Naive thymus-derived CD8-positive, alpha-beta T cell (primary cell): ENCODE measurements around the gene SPNS2. TPM values are rescaled to one million over a fixed set of nuclear protein-coding genes. Genes with fewer than 3 reads are reported as not detected.

Experiments used
- ATAC-seq, 2 donors: fragments of 150-1000 bp; cut with Tn5 transposase in 1 of 2; sonication (Bioruptor Pico), chemical (Tn5 transposase) in 1 of 2; 1 replicate in 1 of 2; 2 replicates in 1 of 2; pipeline ENCODE4 v1.10.0; 2021; ENCODE audit warnings: mild to moderate bottlenecking in 2 of 2, moderate library complexity in 2 of 2
- POLR2A ChIA-PET: fragments of 350-600 bp; sonication (Branson Sonifier 250); formaldehyde crosslinking; loops from one replicate; lab custom pipeline; 2021; ENCODE audit warnings: antibody characterized with exemption; lab: Charles Lee
- DNase-seq, 10 donors: peaks; one replicate each; pipeline versions ENCODE4 v3.0.0 to v3.0.0-alpha.2; 2020 to 2022
- H3K27ac Mint-ChIP-seq, 10 donors: one replicate each; pipeline ENCODE4 v1.8.0; 2020 to 2022; ENCODE audit warnings: mild to moderate bottlenecking in 10 of 10, mixed read lengths in 10 of 10, moderate library complexity in 4 of 10, inconsistent platforms in 1 of 10
- H3K27me3 Mint-ChIP-seq, 5 donors: one replicate each; pipeline ENCODE4 v1.8.0; 2021 to 2022; ENCODE audit warnings: mixed read lengths in 5 of 5
- H3K36me3 Mint-ChIP-seq, 3 donors: one replicate each; pipeline ENCODE4 v1.8.0; 2020 to 2022; ENCODE audit warnings: mixed read lengths in 3 of 3, mild to moderate bottlenecking in 2 of 3, inconsistent platforms in 1 of 3
- H3K4me1 Mint-ChIP-seq, 4 donors: one replicate each; pipeline ENCODE4 v1.8.0; 2021 to 2022; ENCODE audit warnings: mixed read lengths in 4 of 4
- H3K4me3 Mint-ChIP-seq, 10 donors: one replicate each; pipeline ENCODE4 v1.8.0; 2020 to 2022; ENCODE audit warnings: mild to moderate bottlenecking in 10 of 10, mixed read lengths in 10 of 10, moderate library complexity in 6 of 10, inconsistent platforms in 1 of 10
- H3K9me3 Mint-ChIP-seq, 9 donors: one replicate each; pipeline ENCODE4 v1.8.0; 2020 to 2022; ENCODE audit warnings: mixed read lengths in 9 of 9, mild to moderate bottlenecking in 3 of 9, inconsistent platforms in 1 of 9, moderate library complexity in 1 of 9
- polyA plus RNA-seq, 3 donors: library from polyadenylated mRNA; unstranded; fragments of 300-500 nt; fragmentation: Illumina TruSeq; gene quantifications; one replicate each; pipeline ENCODE4 v1.2.3, GENCODE V29; 2021
- total RNA-seq, 8 experiments: library from RNA in 2 of 8; stranded (reverse) in 2 of 8; gene quantifications; one replicate each; pipeline ENCODE4 v1.2.3 and lab custom pipeline; 2021 to 2026

SPNS2 gene
- total and polyA plus RNA-seq, 5 experiments from 2014 or later = 0.44 to 0.63 (median 0.53) TPM

DNA sequence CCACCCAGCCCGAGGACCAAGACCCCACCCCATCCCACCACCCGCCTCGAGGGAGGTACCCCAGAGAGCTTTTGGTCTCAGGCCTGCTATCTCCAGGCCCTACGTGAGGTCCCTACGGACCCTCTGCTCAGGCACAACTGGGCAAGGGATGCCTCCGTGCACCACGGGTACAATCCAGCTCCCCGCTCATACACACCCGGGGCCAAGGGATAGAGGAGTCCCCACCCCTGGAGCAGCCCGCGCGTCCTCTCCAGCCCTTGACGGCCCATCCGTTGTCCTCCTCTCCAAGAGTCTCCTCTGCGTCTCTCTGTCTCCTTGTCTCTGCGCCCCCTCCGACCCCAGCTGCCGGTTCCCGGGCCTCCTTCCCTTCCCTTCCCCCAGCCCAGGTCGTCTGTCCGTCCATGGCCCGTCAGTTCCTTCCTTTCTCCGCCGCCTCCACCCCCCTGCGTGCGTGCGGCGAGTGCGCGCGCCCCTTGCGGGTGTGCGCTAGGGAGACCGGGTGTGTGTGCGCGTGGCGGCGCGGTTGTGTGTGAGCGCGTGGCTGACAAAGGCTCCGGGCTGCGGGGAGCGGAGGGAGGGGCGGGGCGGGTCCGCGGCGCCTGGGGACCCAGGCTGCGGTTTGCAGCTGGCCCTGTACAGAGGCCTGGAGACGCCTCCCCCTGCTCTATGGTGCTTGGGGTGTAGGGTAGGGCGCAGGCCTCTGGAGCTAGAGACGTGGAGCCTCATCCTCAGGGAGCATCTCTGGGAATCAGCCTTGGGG lies 930 bp downstream of the SPNS2 start:
- Mint-ChIP-seq H3K4me1 (peaks cover 18 to 37% (median 31%) of the 10 kb centered on the region in 4 donors), H3K27ac (peak overlapping the region in 5 of 10 donors; percentile 20 to 78 (median 73)), H3K27me3 (peaks cover 3 to 23% (median 18%) of the 10 kb centered on the region in 5 donors), H3K9me3 (no peaks in the 10 kb centered on the region), H3K36me3 (no peaks in the 10 kb centered on the region), H3K4me3 (peak overlapping the region; percentile 80 to 93 (median 87))
- POLR2A ChIA-PET = interaction anchor here (1.4 to 2.7 kb wide), 5 partner anchors 9 to 356 kb away, joined by 3 to 18 read pairs (median 5); partner anchors contain the start of genes CYB5D2, MYBBP1A and ZZEF1
- ATAC-seq = peak; percentile 31
- peak in 6 of 10 donors; percentile 20 to 41 (median 32) for DNase-seq

DNA sequence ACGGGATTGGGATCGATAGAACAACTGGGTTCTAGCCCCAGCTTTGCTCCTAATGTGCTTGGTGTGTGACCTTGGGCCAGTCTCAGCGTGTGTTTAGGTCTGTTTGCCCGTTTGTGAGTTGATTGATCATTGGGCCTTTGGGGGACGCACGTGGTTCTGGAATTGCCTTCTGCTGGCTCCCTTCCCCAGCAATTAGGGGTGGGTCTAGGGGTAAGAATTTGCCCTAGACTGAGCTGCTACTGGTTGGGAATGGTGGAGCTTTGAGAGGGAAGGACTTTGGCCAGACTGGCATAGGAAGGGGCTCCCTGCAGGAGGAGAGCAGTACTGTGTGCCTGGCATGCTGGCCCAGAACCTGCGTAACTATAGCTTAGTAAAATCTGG lies 1.5 kb downstream of the SPNS2 start:
- DNase-seq (no peak), ATAC-seq (no peak)
- peak overlapping the region; percentile 52 to 93 (median 82) for H3K4me3 Mint-ChIP-seq
- H3K36me3 Mint-ChIP-seq = no peaks in the 10 kb centered on the region
- peak overlapping the region in 2 of 10 donors; percentile 22 to 78 for H3K27ac Mint-ChIP-seq
- no peaks in the 10 kb centered on the region for H3K9me3 Mint-ChIP-seq
- H3K4me1 Mint-ChIP-seq = peaks cover 23 to 43% (median 37%) of the 10 kb centered on the region in 4 donors
- H3K27me3 Mint-ChIP-seq = peaks cover 3 to 23% (median 18%) of the 10 kb centered on the region in 5 donors
- POLR2A ChIA-PET = interaction anchor here (1.0 to 2.7 kb wide), 5 partner anchors 9 to 357 kb away, joined by 3 to 18 read pairs (median 5); partner anchors contain the start of genes CYB5D2 and ZZEF1

GRCh38 chr17:4501295-4501949 lies 2.7 kb downstream of the SPNS2 start:
- H3K27ac Mint-ChIP-seq = no peak overlapping the region
- H3K4me1 Mint-ChIP-seq = peaks cover 23 to 44% (median 39%) of the 10 kb centered on the region in 4 donors
- H3K27me3 Mint-ChIP-seq = peaks cover 3 to 24% (median 18%) of the 10 kb centered on the region in 5 donors
- DNase-seq (no peak), ATAC-seq (no peak)
- H3K9me3 Mint-ChIP-seq = no peaks in the 10 kb centered on the region
- peak overlapping the region in 2 of 10 donors; percentile 20 to 39 for H3K4me3 Mint-ChIP-seq
- H3K36me3 Mint-ChIP-seq = no peaks in the 10 kb centered on the region
- POLR2A ChIA-PET = interaction anchor here (1.0 to 1.8 kb wide), 3 partner anchors 8 to 20 kb away, joined by 3 to 5 read pairs (median 4); no protein-coding TSS in a partner anchor

- ATAC-seq (no peak), DNase-seq (no peak)
- Mint-ChIP-seq H3K27ac (peak overlapping the region in 1 of 10 donors; percentile 39), H3K36me3 (no peaks in the 10 kb centered on the region), H3K4me3 (no peak overlapping the region), H3K9me3 (no peaks in the 10 kb centered on the region), H3K27me3 (peaks cover 3 to 24% (median 18%) of the 10 kb centered on the region in 5 donors), H3K4me1 (peaks cover 25 to 45% (median 41%) of the 10 kb centered on the region in 4 donors)
- POLR2A ChIA-PET = interaction anchor here (1.1 kb wide), 1 partner anchor 17 kb away, joined by 3 read pairs; no protein-coding TSS in a partner anchor
Observed at GRCh38 chr17:4502466-4503154, 3.9 kb downstream of the SPNS2 start.

- ATAC-seq (no peak), DNase-seq (no peak)
- POLR2A ChIA-PET = no interaction called here
- Mint-ChIP-seq H3K4me3 (peak overlapping the region in 4 of 10 donors; percentile 10 to 41 (median 18)), H3K9me3 (no peaks in the 10 kb centered on the region), H3K36me3 (no peaks in the 10 kb centered on the region), H3K27ac (peak overlapping the region in 1 of 10 donors; percentile 73), H3K4me1 (peaks cover 28 to 50% (median 44%) of the 10 kb centered on the region in 4 donors), H3K27me3 (peaks cover 3 to 24% (median 18%) of the 10 kb centered on the region in 5 donors)
Observed at GRCh38 chr17:4503283-4504025, 4.8 kb downstream of the SPNS2 start.

GRCh38 chr17:4504188-4504587 lies 5.5 kb downstream of the SPNS2 start:
- DNase-seq = peak in 1 of 10 donors; percentile 15
- H3K4me3 Mint-ChIP-seq = peak overlapping the region in 7 of 10 donors; percentile 15 to 60 (median 41)
- H3K27ac Mint-ChIP-seq = peak overlapping the region in 4 of 10 donors; percentile 63 to 79 (median 68)

GRCh38 chr17:4505187-4505586 lies 6.5 kb downstream of the SPNS2 start:
- Mint-ChIP-seq H3K27me3 (peaks cover 3 to 24% (median 15%) of the 10 kb centered on the region in 5 donors), H3K9me3 (no peaks in the 10 kb centered on the region), H3K27ac (peak overlapping the region in 2 of 10 donors; percentile 21 to 78), H3K4me1 (peaks cover 34 to 54% (median 49%) of the 10 kb centered on the region in 4 donors), H3K36me3 (no peaks in the 10 kb centered on the region), H3K4me3 (peak overlapping the region in 6 of 10 donors; percentile 7 to 42 (median 25))
- no peak for ATAC-seq
- no peak for DNase-seq
- POLR2A ChIA-PET = interaction anchor here (1.3 kb wide), 1 partner anchor 19 kb away, joined by 3 read pairs; no protein-coding TSS in a partner anchor

More at GRCh38 chr17:4504188-4504587, 5.5 kb downstream of the SPNS2 start:
- POLR2A ChIA-PET = interaction anchor here (0.7 to 1.3 kb wide), 2 partner anchors 18 to 32 kb away, joined by 3 read pairs; no protein-coding TSS in a partner anchor
- peaks cover 34 to 57% (median 50%) of the 10 kb centered on the region in 4 donors for H3K4me1 Mint-ChIP-seq
- no peaks in the 10 kb centered on the region for H3K36me3 Mint-ChIP-seq
- H3K9me3 Mint-ChIP-seq = no peaks in the 10 kb centered on the region
- ATAC-seq = peak in 1 of 2 donors; percentile 46
- H3K27me3 Mint-ChIP-seq = peaks cover 3 to 24% (median 18%) of the 10 kb centered on the region in 5 donors

DNA sequence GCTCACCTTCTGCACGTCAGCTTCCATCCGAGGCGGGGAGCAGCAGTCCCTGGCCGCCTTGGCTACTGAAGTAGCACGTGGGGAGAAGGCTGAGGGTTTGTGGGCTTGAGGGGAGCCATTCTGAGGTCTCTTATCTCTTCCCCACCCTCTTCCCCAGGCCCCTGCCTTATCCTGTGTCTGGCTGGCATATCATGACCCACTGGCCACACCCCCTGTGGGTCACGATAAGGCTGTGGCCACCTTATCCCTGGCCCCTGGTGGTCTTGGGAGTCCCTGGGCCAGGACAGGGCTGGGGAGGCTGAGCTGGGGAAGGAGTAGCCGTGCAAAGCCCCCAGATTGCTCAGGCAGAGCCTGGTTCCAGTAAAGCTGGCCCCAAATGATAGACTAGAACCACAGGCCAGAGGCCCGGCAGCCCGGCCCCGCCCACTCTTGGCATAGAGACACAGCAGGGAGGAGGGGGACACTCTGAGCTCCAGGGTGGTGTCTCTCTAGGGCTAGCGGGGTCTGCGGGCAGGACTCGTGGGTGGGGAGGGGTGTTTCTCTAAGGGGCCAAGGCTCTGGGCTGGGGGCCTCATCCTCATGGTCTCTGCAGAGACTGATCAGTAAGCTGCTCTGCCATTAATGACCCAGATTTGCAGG lies 7.6 kb downstream of the SPNS2 start:
- Mint-ChIP-seq H3K4me3 (peak overlapping the region in 1 of 10 donors; percentile 56), H3K4me1 (peaks cover 29 to 50% (median 44%) of the 10 kb centered on the region in 4 donors), H3K36me3 (no peaks in the 10 kb centered on the region), H3K27me3 (peaks cover 3 to 20% (median 9%) of the 10 kb centered on the region in 5 donors), H3K9me3 (no peaks in the 10 kb centered on the region), H3K27ac (no peak overlapping the region)
- DNase-seq (no peak), ATAC-seq (no peak)
- POLR2A ChIA-PET = no interaction called here

GRCh38 chr17:4506892-4507291 lies 8.2 kb downstream of the SPNS2 start:
- peaks cover 29 to 48% (median 41%) of the 10 kb centered on the region in 4 donors for H3K4me1 Mint-ChIP-seq
- no peaks in the 10 kb centered on the region for H3K36me3 Mint-ChIP-seq
- no peak for ATAC-seq
- peaks cover 3 to 16% (median 7%) of the 10 kb centered on the region in 5 donors for H3K27me3 Mint-ChIP-seq
- H3K4me3 Mint-ChIP-seq = no peak overlapping the region
- no peak for DNase-seq
- POLR2A ChIA-PET = no interaction called here
- no peak overlapping the region for H3K27ac Mint-ChIP-seq
- H3K9me3 Mint-ChIP-seq = no peaks in the 10 kb centered on the region

- POLR2A ChIA-PET = no interaction called here
Observed at GRCh38 chr17:4507361-4508111, 8.9 kb downstream of the SPNS2 start.

More at GRCh38 chr17:4507361-4508111, 8.9 kb downstream of the SPNS2 start:
- Mint-ChIP-seq H3K27ac (peak overlapping the region in 3 of 10 donors; percentile 4 to 73 (median 37)), H3K9me3 (no peaks in the 10 kb centered on the region), H3K4me1 (peaks cover 29 to 48% (median 41%) of the 10 kb centered on the region in 4 donors), H3K4me3 (peak overlapping the region in 1 of 10 donors; percentile 48), H3K27me3 (peaks cover 3 to 13% (median 6%) of the 10 kb centered on the region in 5 donors), H3K36me3 (no peaks in the 10 kb centered on the region)
- ATAC-seq (no peak), DNase-seq (no peak)
